Measurements from ENCODE around the gene RPP25L. TPM values are rescaled to one million over a fixed set of nuclear protein-coding genes. Genes with fewer than 3 reads are reported as not detected.

Gene RPP25L
- total RNA-seq, 1 experiment from 2014 or later: 51.1 TPM

DNA sequence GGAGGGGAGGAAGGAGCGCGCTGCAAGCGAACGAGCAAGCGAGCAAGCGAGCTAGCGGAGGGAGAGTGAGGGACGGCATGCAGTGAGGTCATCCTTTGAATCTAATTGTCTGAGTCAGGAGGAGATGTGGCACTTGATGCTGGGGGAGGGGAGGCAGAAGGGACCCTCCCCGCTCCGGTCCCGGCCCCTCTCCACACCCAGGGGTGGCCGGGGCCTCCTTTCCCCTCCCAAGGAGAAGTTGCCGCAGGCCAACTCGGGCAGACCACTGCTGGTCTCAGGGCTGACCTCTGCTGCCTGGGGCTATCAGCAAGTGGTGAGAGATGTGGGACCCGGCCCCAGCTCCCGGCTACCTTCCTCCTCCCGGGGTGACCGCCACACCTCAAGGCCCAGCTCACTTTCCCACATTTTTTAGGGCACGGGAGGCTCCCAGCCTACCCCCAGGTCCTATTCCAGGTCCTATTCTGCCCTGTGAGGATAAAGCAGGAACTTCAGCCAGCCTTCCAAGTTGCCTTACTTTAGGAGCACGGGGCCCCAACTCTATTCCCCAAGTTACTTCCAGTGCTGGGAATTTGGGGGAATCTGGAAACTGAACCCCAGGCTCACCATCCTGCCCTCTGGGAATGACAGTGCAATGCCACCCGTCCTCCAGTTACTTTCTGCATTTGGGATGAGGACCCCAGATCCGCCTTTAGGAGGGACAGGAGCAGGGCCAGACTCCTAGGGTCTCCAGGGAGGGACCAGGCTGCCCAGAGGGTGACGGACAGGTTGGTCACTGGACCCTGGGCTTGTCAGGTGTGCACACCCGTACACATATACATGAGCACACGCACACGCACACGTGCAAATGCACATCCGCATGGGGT, 33.4 kb downstream of the RPP25L start:
- ChIA-PET CTCF (no interaction called here), POLR2A (no interaction called here), RAD21 (ENCODE audit: low non-redundant PET in 1 of 2, low total read pairs in 2 of 2, uncharacterized antibody in 2 of 2, unreplicated experiment in 2 of 2) (no interaction called here)
- ATAC-seq (no peak), DNase-seq (ENCODE audit: low read depth, low spot score) (no peak)
- BruUV-seq (replicated peaks): no TSS peak
- TF ChIP-seq EGR1 (IDR thresholded peaks at IDR 0.05; ENCODE audit: low read depth) (no peak), CEBPB (IDR thresholded peaks at IDR 0.05; ENCODE audit: low read depth) (no peak), ELF1 (IDR thresholded peaks at IDR 0.05; ENCODE audit: borderline replicate concordance, low read depth) (no peak), FOSL1 (IDR thresholded peaks at IDR 0.05; ENCODE audit: low read depth) (no peak), YY1 (IDR thresholded peaks at IDR 0.05; ENCODE audit: extremely low read depth, insufficient replicate concordance, low read depth, low read length) (no peak), SP1 (IDR thresholded peaks at IDR 0.05; ENCODE audit: low read depth) (no peak), POLR2AphosphoS5 (IDR thresholded peaks at IDR 0.05; ENCODE audit: low read depth, low read length) (no peak), SIN3A (IDR thresholded peaks at IDR 0.05; ENCODE audit: low read depth) (no peak), ZNF274 (IDR thresholded peaks at IDR 0.05; ENCODE audit: low read depth, low read length) (no peak), JUND (IDR thresholded peaks at IDR 0.05) (no peak), TCF7L2 (IDR thresholded peaks at IDR 0.05; ENCODE audit: borderline replicate concordance, extremely low read depth, insufficient read depth, insufficient read length) (no peak), MAX (IDR thresholded peaks at IDR 0.05) (no peak), RAD21 (IDR thresholded peaks at IDR 0.05; ENCODE audit: low read depth) (no peak), REST (IDR thresholded peaks at IDR 0.05; ENCODE audit: low read depth) (no peak), EZH2 (IDR thresholded peaks at IDR 0.05) (no peak)
- TF ChIP-seq, protein P1, sequence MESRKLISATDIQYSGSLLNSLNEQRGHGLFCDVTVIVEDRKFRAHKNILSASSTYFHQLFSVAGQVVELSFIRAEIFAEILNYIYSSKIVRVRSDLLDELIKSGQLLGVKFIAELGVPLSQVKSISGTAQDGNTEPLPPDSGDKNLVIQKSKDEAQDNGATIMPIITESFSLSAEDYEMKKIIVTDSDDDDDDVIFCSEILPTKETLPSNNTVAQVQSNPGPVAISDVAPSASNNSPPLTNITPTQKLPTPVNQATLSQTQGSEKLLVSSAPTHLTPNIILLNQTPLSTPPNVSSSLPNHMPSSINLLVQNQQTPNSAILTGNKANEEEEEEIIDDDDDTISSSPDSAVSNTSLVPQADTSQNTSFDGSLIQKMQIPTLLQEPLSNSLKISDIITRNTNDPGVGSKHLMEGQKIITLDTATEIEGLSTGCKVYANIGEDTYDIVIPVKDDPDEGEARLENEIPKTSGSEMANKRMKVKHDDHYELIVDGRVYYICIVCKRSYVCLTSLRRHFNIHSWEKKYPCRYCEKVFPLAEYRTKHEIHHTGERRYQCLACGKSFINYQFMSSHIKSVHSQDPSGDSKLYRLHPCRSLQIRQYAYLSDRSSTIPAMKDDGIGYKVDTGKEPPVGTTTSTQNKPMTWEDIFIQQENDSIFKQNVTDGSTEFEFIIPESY (IDR thresholded peaks at IDR 0.05; ENCODE audit: extremely low read depth, insufficient replicate concordance, low read length): no peak
- no peak overlapping the region for H2AFZ ChIP-seq (ENCODE audit: low read depth, low read length, poor library complexity, severe bottlenecking)
- no peak overlapping the region for H3K27ac ChIP-seq (ENCODE audit: low read depth, low read length)
- no peaks in the 10 kb centered on the region for H3K4me1 ChIP-seq (ENCODE audit: control insufficient read depth in 1 of 2, insufficient read depth in 2 of 2, low read length in 2 of 2)
- H3K36me3 ChIP-seq (ENCODE audit: control insufficient read depth in 1 of 2, insufficient read depth in 2 of 2, low read length in 2 of 2): no peaks in the 10 kb centered on the region
- H4K20me1 ChIP-seq (ENCODE audit: insufficient read depth): no peaks in the 10 kb centered on the region
- no peaks in the 10 kb centered on the region for H3K27me3 ChIP-seq (ENCODE audit: insufficient read depth, low read length)
- no peak overlapping the region for H3K4me3 ChIP-seq (replicated peaks in 1 of 2; ENCODE audit: low read depth in 1 of 2, low read length in 2 of 2)
- no peaks in the 10 kb centered on the region for H3K9me3 ChIP-seq (ENCODE audit: control insufficient read depth in 1 of 2, insufficient read depth in 1 of 2, low read depth in 1 of 2, low read length in 2 of 2)
- intact Hi-C loops (cut with micrococcal nuclease): no loop called here
- no peaks in the 10 kb centered on the region for H3K79me2 ChIP-seq (ENCODE audit: insufficient read depth, low read length)
- no peak overlapping the region for H3K4me2 ChIP-seq (ENCODE audit: low read length)
- no peaks in the 10 kb centered on the region for H3K9me2 ChIP-seq (ENCODE audit: insufficient read depth)
- no peak overlapping the region for H3K9ac ChIP-seq (ENCODE audit: low read length)

All from HCT116 (cell line).